AG04450 (cell line): ENCODE measurements around the gene LYRM1. TPM values are rescaled to one million over a fixed set of nuclear protein-coding genes. Genes with fewer than 3 reads are reported as not detected.
"Not testable (repeated sequence)": the region's sequence is repeated elsewhere in the genome, so short reads cannot be mapped to it uniquely, and the experiment has no call there.

Source experiments
- CTCF ChIA-PET: fragments of 300-600, 350-600 bp; formaldehyde crosslinking; extraction: SDS; loops from one replicate; lab custom pipeline; 2022; ENCODE audit warnings: antibody characterized with exemption, inconsistent platforms; lab: Charles Lee
- POLR2A ChIA-PET: fragments of 350-600 bp; formaldehyde crosslinking; extraction: SDS; loops from one replicate; lab custom pipeline; 2021; ENCODE audit warnings: antibody characterized with exemption, inconsistent platforms; lab: Yijun Ruan, JAX
- DNase-seq: peaks from one replicate; pipeline ENCODE4 v3.0.0-alpha.2; 2011; ENCODE audit warnings: low read depth, low spot score
- H3K27ac ChIP-seq: one replicate; pipeline ENCODE4 v1.5.1; 2012; ENCODE audit warnings: low read depth, low read length, control low read depth
- H3K27me3 ChIP-seq: one replicate; pipeline ENCODE4 v1.6.0; 2012; ENCODE audit warnings: low read length; ENCODE audit not compliant: control insufficient read depth, insufficient read depth
- H3K4me3 ChIP-seq: 2 replicates; pipeline ENCODE4 v1.5.1; 2011; ENCODE audit warnings: mild to moderate bottlenecking, low read depth, low read length, control low read depth
- H3K9me3 ChIP-seq: 2 replicates; pipeline ENCODE4 v1.5.1; 2012; ENCODE audit warnings: low read length; ENCODE audit not compliant: control insufficient read depth, insufficient read depth
- CTCF ChIP-seq: IDR thresholded peaks from 2 replicates; pipeline ENCODE4 v1.5.1; 2011; ENCODE audit warnings: low read depth, low read length, control low read depth, inconsistent platforms
- polyA plus RNA-seq: library from polyadenylated mRNA; depleted of rRNA; stranded (reverse); fragments of >200 nt; gene quantifications from 2 replicates; pipeline ENCODE4 v1.2.3, GENCODE V29; 2011; rRNA removed

Gene LYRM1
- polyA plus RNA-seq, 1 experiment: 41.1 TPM

DNA sequence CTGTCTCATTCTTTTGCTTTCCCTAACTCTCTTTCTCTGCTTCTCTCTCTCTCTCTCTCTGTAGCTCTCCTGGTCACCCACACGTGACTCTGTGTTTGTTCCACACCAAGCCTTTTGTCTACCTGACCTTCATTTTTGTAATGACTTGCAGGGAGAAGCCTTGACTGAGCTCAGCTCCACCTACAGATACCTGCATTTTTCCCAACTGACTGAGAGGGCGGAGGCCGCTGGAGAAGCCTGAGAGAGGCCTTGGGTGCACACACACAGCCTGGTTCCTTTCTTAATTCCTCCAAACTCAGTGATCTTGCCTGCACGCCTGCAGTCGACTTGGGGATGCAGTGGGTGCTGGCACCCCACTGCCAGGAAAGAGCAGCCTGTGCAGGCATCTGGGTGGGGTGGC, 68.8 kb downstream of the LYRM1 start:
- no peak overlapping the region for H3K27ac ChIP-seq
- ChIA-PET CTCF (no interaction called here), POLR2A (no interaction called here)
- DNase-seq: no peak
- peaks cover 3% of the 10 kb centered on the region for H3K9me3 ChIP-seq
- TF ChIP-seq CTCF: no peak
- H3K4me3 ChIP-seq: no peak overlapping the region
- peaks cover 4% of the 10 kb centered on the region for H3K27me3 ChIP-seq

DNA sequence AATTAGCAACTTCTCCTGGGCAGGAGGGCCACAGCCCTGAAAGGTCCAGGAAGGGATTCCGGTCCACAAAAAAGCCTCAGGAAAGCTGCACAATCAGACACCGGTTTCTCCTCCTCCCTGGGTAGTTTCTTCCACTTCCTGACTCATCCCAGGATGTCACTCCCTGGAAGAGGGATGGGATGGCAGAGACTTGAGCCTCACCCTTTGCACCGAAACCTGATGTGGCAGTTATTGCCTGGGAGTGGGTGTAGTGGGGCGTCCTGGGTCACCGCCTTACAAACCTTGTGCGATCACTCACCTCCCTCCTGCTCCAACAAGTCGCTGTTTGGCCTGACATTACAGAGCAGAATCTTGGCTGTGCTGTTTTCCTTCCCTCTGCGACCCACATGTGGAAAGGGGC, 70.8 kb downstream of the LYRM1 start:
- Histone ChIP-seq H3K27ac (no peak overlapping the region), H3K4me3 (no peak overlapping the region), H3K9me3 (no peaks in the 10 kb centered on the region), H3K27me3 (peaks cover 4% of the 10 kb centered on the region)
- POLR2A ChIA-PET: no interaction called here
- CTCF ChIA-PET: interaction anchor here (0.6 to 0.7 kb wide), 2 partner anchors 28 to 121 kb away, joined by 3 to 4 read pairs; no protein-coding TSS in a partner anchor
- TF ChIP-seq CTCF: no peak
- no peak for DNase-seq

GRCh38 chr16:20973201-20973600, 72.6 kb downstream of the LYRM1 start:
- H3K4me3 ChIP-seq, POLR2A ChIA-PET, DNase-seq, H3K27me3 ChIP-seq, H3K9me3 ChIP-seq, H3K27ac ChIP-seq, CTCF ChIA-PET: not testable (repeated sequence)

Other genes with a start within 250 kb of the LYRM1 start
- not detected in 2 replicates for gene ACSM1, start 203.1 kb upstream of the LYRM1 start, polyA plus RNA-seq
- gene THUMPD1, start 159.0 kb upstream of the LYRM1 start, polyA plus RNA-seq: 17.4 and 26.8 TPM in 2 replicates
- gene ACSM3, start 136.8 kb upstream of the LYRM1 start, polyA plus RNA-seq: 0.45 and 0.76 TPM in 2 replicates
- 10.2 and 14.8 TPM in 2 replicates for gene ERI2, start 94.3 kb upstream of the LYRM1 start, polyA plus RNA-seq
- 2.4 and 2.6 TPM in 2 replicates for gene REXO5, start 94.2 kb upstream of the LYRM1 start, polyA plus RNA-seq
- 11.3 and 12.0 TPM in 2 replicates for gene DCUN1D3, start 413 bp upstream of the LYRM1 start, polyA plus RNA-seq